Smooth muscle cell (in vitro differentiated cells): Measurements from ENCODE around the gene FLAD1. TPM values are rescaled to one million over a fixed set of nuclear protein-coding genes. Genes with fewer than 3 reads are reported as not detected.

ENCODE experiments used
- DNase-seq: peaks from one replicate; lab custom pipeline; 2025; ENCODE audit not compliant: unreplicated experiment; lab: John Stamatoyannopoulos, UW
- H2AFZ ChIP-seq: fragments of 200-600 bp; sonication (generic); 2 replicates; pipeline ENCODE4 v1.6.0; 2016; ENCODE audit warnings: antibody characterized with exemption, low read depth, mild to moderate bottlenecking
- H3F3A ChIP-seq: fragments of 200-600 bp; sonication (generic); 2 replicates; pipeline ENCODE4 v1.6.0; 2017; ENCODE audit warnings: antibody characterized with exemption, low read depth
- H3K27ac ChIP-seq: fragments of 200-600 bp; sonication (generic); 2 replicates; pipeline ENCODE4 v1.5.1; 2016; ENCODE audit warnings: low read depth, mild to moderate bottlenecking
- H3K27me3 ChIP-seq: fragments of 200-600 bp; sonication (generic); 2 replicates; pipeline ENCODE4 v1.6.1; 2016; ENCODE audit warnings: low read depth, mild to moderate bottlenecking
- H3K36me3 ChIP-seq: fragments of 200-600 bp; sonication (generic); 2 replicates; pipeline ENCODE4 v1.5.1; 2016; ENCODE audit warnings: low read depth
- H3K4me1 ChIP-seq: fragments of 200-600 bp; sonication (generic); 2 replicates; pipeline ENCODE4 v1.5.1; 2016; ENCODE audit warnings: low read depth
- H3K4me2 ChIP-seq: fragments of 200-600 bp; sonication (generic); 2 replicates; pipeline ENCODE4 v1.6.0; 2016; ENCODE audit warnings: mild to moderate bottlenecking
- H3K4me3 ChIP-seq: fragments of 200-600 bp; sonication (generic); 2 replicates; pipeline ENCODE4 v1.5.1; 2016; ENCODE audit warnings: mild to moderate bottlenecking
- H3K79me2 ChIP-seq: fragments of 200-600 bp; sonication (generic); 2 replicates; pipeline ENCODE4 v1.6.0; 2016; ENCODE audit warnings: low read depth, mild to moderate bottlenecking
- H3K9ac ChIP-seq: fragments of 200-600 bp; sonication (generic); 2 replicates; pipeline ENCODE4 v1.6.0; 2016; ENCODE audit warnings: low read depth
- H3K9me3 ChIP-seq: fragments of 200-600 bp; sonication (generic); replicated peaks from 2 replicates; pipeline ENCODE4 v1.5.1; 2016; ENCODE audit warnings: low read depth
- H4K20me1 ChIP-seq: fragments of 200-600 bp; sonication (generic); 2 replicates; pipeline ENCODE4 v1.6.0; 2016; ENCODE audit warnings: low read depth
- WGBS: methylation state at CpG from one replicate; pipeline ENCODE4 v1.1.7; 2016; ENCODE audit warnings: low lambda C conversion rate; 5-methylcytosine and 5-hydroxymethylcytosine counted together
- polyA plus RNA-seq: library from polyadenylated mRNA; unstranded; fragments of >200 nt; fragmentation: Nextera tagmentation; extraction: Ambion mirVana; gene quantifications from 2 replicates; pipeline ENCODE4 v1.2.1, GENCODE V29; 2016
- total RNA-seq: library from RNA; depleted of rRNA; stranded (reverse); fragments of >200 nt; gene quantifications from 2 replicates; pipeline ENCODE4 v1.2.3, GENCODE V29; 2014
- TF ChIP-seq, protein P1 (sequence below): fragments of 200-600 bp; sonication (generic); IDR thresholded peaks from 2 replicates; pipeline ENCODE4 v1.5.1; 2017; ENCODE audit warnings: borderline replicate concordance, mild to moderate bottlenecking, antibody characterized with exemption; ENCODE audit not compliant: insufficient read depth, poor library complexity, severe bottlenecking

Gene FLAD1
- total and polyA plus RNA-seq, 2 experiments from 2014 or later: 31.1 to 51.4 TPM

DNA sequence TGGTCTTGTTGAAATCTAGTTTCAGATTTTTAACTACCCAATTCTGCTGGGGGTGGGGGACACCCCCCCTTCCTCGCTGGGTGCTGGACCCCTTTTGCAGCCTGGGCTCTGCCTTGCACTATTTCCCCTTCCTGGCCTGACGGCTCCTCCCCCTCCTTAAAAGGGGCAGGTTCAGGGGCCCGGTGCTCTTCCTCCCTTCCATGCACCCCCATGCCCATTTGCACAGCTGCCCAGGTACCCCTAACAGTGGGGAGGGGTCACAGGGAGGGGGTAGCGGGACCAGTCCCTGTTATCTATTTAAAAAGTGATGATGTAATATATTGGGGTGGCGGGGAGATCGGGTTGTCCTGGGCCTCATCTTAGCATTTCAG lies 34.8 kb downstream of the FLAD1 start:
- Histone ChIP-seq H4K20me1 (peaks cover 10% of the 10 kb centered on the region), H3K36me3 (no peaks in the 10 kb centered on the region), H3F3A (peaks cover 3% of the 10 kb centered on the region), H3K4me3 (peak overlapping the region; percentile 47), H3K9ac (no peak overlapping the region), H3K79me2 (no peaks in the 10 kb centered on the region), H3K4me1 (peaks cover 7% of the 10 kb centered on the region), H2AFZ (no peak overlapping the region), H3K27me3 (no peaks in the 10 kb centered on the region), H3K27ac (no peak overlapping the region), H3K4me2 (peak overlapping the region; percentile 83), H3K9me3 (no peaks in the 10 kb centered on the region)
- DNase-seq: no peak
- TF ChIP-seq, protein P1, sequence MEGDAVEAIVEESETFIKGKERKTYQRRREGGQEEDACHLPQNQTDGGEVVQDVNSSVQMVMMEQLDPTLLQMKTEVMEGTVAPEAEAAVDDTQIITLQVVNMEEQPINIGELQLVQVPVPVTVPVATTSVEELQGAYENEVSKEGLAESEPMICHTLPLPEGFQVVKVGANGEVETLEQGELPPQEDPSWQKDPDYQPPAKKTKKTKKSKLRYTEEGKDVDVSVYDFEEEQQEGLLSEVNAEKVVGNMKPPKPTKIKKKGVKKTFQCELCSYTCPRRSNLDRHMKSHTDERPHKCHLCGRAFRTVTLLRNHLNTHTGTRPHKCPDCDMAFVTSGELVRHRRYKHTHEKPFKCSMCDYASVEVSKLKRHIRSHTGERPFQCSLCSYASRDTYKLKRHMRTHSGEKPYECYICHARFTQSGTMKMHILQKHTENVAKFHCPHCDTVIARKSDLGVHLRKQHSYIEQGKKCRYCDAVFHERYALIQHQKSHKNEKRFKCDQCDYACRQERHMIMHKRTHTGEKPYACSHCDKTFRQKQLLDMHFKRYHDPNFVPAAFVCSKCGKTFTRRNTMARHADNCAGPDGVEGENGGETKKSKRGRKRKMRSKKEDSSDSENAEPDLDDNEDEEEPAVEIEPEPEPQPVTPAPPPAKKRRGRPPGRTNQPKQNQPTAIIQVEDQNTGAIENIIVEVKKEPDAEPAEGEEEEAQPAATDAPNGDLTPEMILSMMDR: no peak
- WGBS: 82% methylated on average over 6 of the region's 6 CpGs

DNA sequence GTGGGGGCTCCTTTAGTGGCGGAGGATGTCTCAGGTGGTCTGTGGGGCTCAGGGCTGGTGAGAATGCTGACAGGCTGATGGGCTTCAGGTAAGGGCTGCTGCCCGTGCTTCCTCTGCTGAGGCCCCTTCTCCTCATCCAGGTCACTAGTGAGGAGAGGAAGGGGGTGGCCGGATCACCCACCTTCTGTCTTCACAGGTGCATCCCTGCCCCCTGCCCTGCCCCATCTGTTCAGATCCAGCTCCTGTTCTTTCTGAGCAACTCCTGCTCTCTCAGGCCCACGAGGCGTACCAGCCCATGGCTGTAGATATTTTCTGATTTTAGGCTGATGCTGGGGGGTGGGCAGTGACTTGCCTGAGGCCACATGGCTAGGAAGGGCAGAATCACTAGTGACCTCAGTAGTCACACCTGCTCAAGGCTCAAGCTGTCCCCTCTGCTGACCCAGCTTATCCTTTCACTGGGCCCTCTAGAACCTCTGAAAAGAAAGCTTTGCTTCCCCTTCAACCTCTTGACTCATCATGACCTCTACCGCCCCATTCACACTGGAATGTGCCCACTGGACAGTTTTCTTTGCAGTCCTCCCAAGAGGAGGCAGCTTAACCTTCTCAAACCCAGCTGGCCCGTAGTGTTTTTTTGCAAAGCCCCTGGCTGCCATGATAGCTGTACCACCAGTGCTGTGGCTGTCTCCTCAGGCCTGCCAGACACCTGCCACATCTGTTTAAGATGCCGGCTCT lies 35.6 kb downstream of the FLAD1 start:
- Histone ChIP-seq H3K9ac (no peak overlapping the region), H3K36me3 (no peaks in the 10 kb centered on the region), H2AFZ (no peak overlapping the region), H3K27ac (no peak overlapping the region), H3K4me2 (no peak overlapping the region), H3F3A (peaks cover 3% of the 10 kb centered on the region), H3K27me3 (no peaks in the 10 kb centered on the region), H3K79me2 (no peaks in the 10 kb centered on the region), H3K9me3 (no peaks in the 10 kb centered on the region), H3K4me1 (peaks cover 7% of the 10 kb centered on the region), H4K20me1 (peaks cover 4% of the 10 kb centered on the region), H3K4me3 (no peak overlapping the region)
- 91% methylated on average over 8 of the region's 8 CpGs for WGBS
- TF ChIP-seq, protein P1: no peak
- no peak for DNase-seq

DNA sequence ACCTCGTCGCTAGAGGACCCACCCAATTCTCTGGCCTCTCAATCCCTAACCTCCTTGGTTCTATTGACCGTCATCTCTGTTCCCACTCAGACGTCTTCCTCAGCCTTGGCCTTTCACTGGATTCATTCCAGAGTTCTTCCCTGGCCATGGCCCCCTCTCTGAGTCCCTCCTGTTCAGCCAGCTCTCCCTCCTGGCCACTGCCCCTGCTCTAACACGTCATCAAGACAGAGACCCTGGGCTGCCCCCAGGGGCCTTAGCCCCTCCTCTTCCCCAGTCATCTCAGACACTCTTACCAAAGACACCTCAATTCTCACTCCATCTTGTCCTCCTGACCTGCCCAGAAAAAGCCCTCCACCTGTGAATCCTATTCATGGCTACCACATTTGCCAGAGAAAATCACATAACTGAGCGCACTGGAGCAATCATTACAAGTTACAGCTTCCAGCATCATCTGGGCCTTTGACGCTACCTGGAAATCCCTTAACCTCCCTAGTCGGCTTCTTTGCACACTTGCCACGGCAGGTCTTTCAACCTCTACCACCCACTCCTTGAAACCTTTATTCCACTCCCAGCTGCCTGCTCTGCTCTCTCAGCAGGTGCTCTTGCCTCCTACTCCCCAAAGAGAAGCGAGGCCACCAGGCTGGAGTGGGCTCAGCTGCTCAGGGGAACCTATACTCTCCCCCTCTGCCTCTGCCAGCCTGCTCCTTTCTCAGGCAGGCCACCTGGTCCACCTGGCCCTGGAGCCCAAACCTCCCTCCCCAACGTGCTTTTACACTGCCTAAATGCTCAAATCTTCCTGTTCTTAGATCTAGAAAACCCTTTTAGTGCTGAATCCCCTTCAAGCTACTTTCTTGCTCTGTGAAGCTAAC lies 36.5 kb downstream of the FLAD1 start:
- TF ChIP-seq, protein P1: no peak
- Histone ChIP-seq H3K9me3 (no peaks in the 10 kb centered on the region), H3K4me1 (peaks cover 7% of the 10 kb centered on the region), H3K36me3 (no peaks in the 10 kb centered on the region), H3F3A (peaks cover 3% of the 10 kb centered on the region), H3K79me2 (no peaks in the 10 kb centered on the region), H3K27me3 (no peaks in the 10 kb centered on the region), H3K4me3 (no peak overlapping the region), H4K20me1 (no peaks in the 10 kb centered on the region), H3K27ac (no peak overlapping the region), H2AFZ (no peak overlapping the region), H3K9ac (no peak overlapping the region), H3K4me2 (no peak overlapping the region)
- no peak for DNase-seq
- WGBS: 83% methylated on average over 11 of the region's 11 CpGs
